ENCODE results near the gene OGFOD3.
"Not testable (repeated sequence)": the region's sequence is repeated elsewhere in the genome, so short reads cannot be mapped to it uniquely, and the experiment has no call there.

OGFOD3 gene

GRCh38 chr17:82433560-82434215 lies 15.3 kb upstream of the OGFOD3 start:
- TF ChIP-seq POLR2A (IDR thresholded peaks at IDR 0.05; ENCODE audit: low read length): no peak
- no peak for TF ChIP-seq GATA1 (IDR thresholded peaks at IDR 0.05; ENCODE audit: low read depth, low read length)
- no peak for DNase-seq

GRCh38 chr17:82432017-82432416 lies 13.6 kb upstream of the OGFOD3 start:
- TF ChIP-seq POLR2A (IDR thresholded peaks at IDR 0.05; ENCODE audit: low read length) (no peak), GATA1 (IDR thresholded peaks at IDR 0.05; ENCODE audit: low read depth, low read length) (no peak)
- no peak for DNase-seq

- no peak for TF ChIP-seq GATA1 (IDR thresholded peaks at IDR 0.05; ENCODE audit: low read depth, low read length)
- no peak for TF ChIP-seq POLR2A (IDR thresholded peaks at IDR 0.05; ENCODE audit: low read length)
- no peak for DNase-seq
Measured at GRCh38 chr17:82429824-82430223, 11.4 kb upstream of the OGFOD3 start.

- no peak for TF ChIP-seq GATA1 (IDR thresholded peaks at IDR 0.05; ENCODE audit: low read depth, low read length)
- no peak for TF ChIP-seq POLR2A (IDR thresholded peaks at IDR 0.05; ENCODE audit: low read length)
- no peak for DNase-seq
Measured at GRCh38 chr17:82428546-82428945, 10.2 kb upstream of the OGFOD3 start.

GRCh38 chr17:82424863-82425159 lies 6.4 kb upstream of the OGFOD3 start:
- no peak for DNase-seq
- TF ChIP-seq GATA1 (IDR thresholded peaks at IDR 0.05; ENCODE audit: low read depth, low read length) (no peak), POLR2A (IDR thresholded peaks at IDR 0.05; ENCODE audit: low read length) (no peak)

GRCh38 chr17:82424001-82424862 lies 5.8 kb upstream of the OGFOD3 start:
- peak; percentile 74 to 76 for DNase-seq
- TF ChIP-seq GATA1 (IDR thresholded peaks at IDR 0.05; ENCODE audit: low read depth, low read length): no peak
- TF ChIP-seq POLR2A (IDR thresholded peaks at IDR 0.05; ENCODE audit: low read length): no peak

GRCh38 chr17:82419540-82419939 lies 1.2 kb upstream of the OGFOD3 start:
- no peak for TF ChIP-seq GATA1 (IDR thresholded peaks at IDR 0.05; ENCODE audit: low read depth, low read length)
- TF ChIP-seq POLR2A (IDR thresholded peaks at IDR 0.05; ENCODE audit: low read length): no peak
- peak; percentile 29 to 53 for DNase-seq

- TF ChIP-seq GATA1 (IDR thresholded peaks at IDR 0.05; ENCODE audit: low read depth, low read length) (no peak), POLR2A (IDR thresholded peaks at IDR 0.05; ENCODE audit: low read length) (no peak)
- DNase-seq: peak; percentile 22 to 39
Measured at GRCh38 chr17:82416771-82417170, 1.6 kb downstream of the OGFOD3 start.

- no peak for TF ChIP-seq POLR2A (IDR thresholded peaks at IDR 0.05; ENCODE audit: low read length)
- no peak for TF ChIP-seq GATA1 (IDR thresholded peaks at IDR 0.05; ENCODE audit: low read depth, low read length)
- DNase-seq: no peak
Measured at GRCh38 chr17:82416264-82416663, 2.1 kb downstream of the OGFOD3 start.

- no peak for DNase-seq
- TF ChIP-seq GATA1 (IDR thresholded peaks at IDR 0.05; ENCODE audit: low read depth, low read length): no peak
- no peak for TF ChIP-seq POLR2A (IDR thresholded peaks at IDR 0.05; ENCODE audit: low read length)
Measured at GRCh38 chr17:82415786-82416185, 2.6 kb downstream of the OGFOD3 start.

GRCh38 chr17:82415336-82415735 lies 3.0 kb downstream of the OGFOD3 start:
- TF ChIP-seq GATA1 (IDR thresholded peaks at IDR 0.05; ENCODE audit: low read depth, low read length) (no peak), POLR2A (IDR thresholded peaks at IDR 0.05; ENCODE audit: low read length) (no peak)

GRCh38 chr17:82414548-82415281 lies 3.7 kb downstream of the OGFOD3 start:
- no peak for TF ChIP-seq GATA1 (IDR thresholded peaks at IDR 0.05; ENCODE audit: low read depth, low read length)
- TF ChIP-seq POLR2A (IDR thresholded peaks at IDR 0.05; ENCODE audit: low read length): no peak
- peak; percentile 82 to 88 for DNase-seq

More at GRCh38 chr17:82415336-82415735, 3.0 kb downstream of the OGFOD3 start:
- DNase-seq: no peak

- DNase-seq: peak; percentile 32 to 56
- TF ChIP-seq POLR2A (IDR thresholded peaks at IDR 0.05; ENCODE audit: low read length) (no peak), GATA1 (IDR thresholded peaks at IDR 0.05; ENCODE audit: low read depth, low read length) (no peak)
Measured at GRCh38 chr17:82412535-82413520, 5.6 kb downstream of the OGFOD3 start.

GRCh38 chr17:82412081-82412480 lies 6.3 kb downstream of the OGFOD3 start:
- not testable (repeated sequence) for DNase-seq
